Trophoblast cell (in vitro differentiated cells and primary cell): ENCODE data around the gene ARPC2.

ENCODE experiments used
- DNase-seq, 2 donors: peaks; one replicate each; pipeline ENCODE4 v3.0.0-alpha.2; 2016
- H2AFZ ChIP-seq: 2 replicates; pipeline ENCODE4 v1.6.1; 2013; ENCODE audit warnings: low read length, moderate library complexity, mild to moderate bottlenecking; ENCODE audit not compliant: insufficient read depth, poor library complexity
- H2AK5ac ChIP-seq: 2 replicates; pipeline ENCODE4 v1.6.1; 2013; ENCODE audit warnings: mild to moderate bottlenecking, low read length
- H2BK120ac ChIP-seq: 2 replicates; pipeline ENCODE4 v1.6.1; 2013; ENCODE audit warnings: low read length, mild to moderate bottlenecking, moderate library complexity; ENCODE audit not compliant: insufficient read depth, poor library complexity
- H2BK12ac ChIP-seq: 2 replicates; pipeline ENCODE4 v1.6.1; 2013; ENCODE audit warnings: mild to moderate bottlenecking, low read length, moderate library complexity
- H2BK5ac ChIP-seq: 2 replicates; pipeline ENCODE4 v1.6.1; 2013; ENCODE audit warnings: low read length, low read depth, moderate library complexity, mild to moderate bottlenecking; ENCODE audit not compliant: poor library complexity
- H3K14ac ChIP-seq: 2 replicates; pipeline ENCODE4 v1.6.1; 2013; ENCODE audit warnings: mild to moderate bottlenecking, low read length
- H3K18ac ChIP-seq: 2 replicates; pipeline ENCODE4 v1.6.1; 2013; ENCODE audit warnings: mild to moderate bottlenecking, low read length
- H3K23ac ChIP-seq: 2 replicates; pipeline ENCODE4 v1.6.1; 2013; ENCODE audit warnings: low read length
- H3K27ac ChIP-seq: 2 replicates; pipeline ENCODE4 v1.5.1; 2013; ENCODE audit warnings: low read depth, mild to moderate bottlenecking, inconsistent platforms, low read length, moderate library complexity
- H3K27me3 ChIP-seq: 2 replicates; pipeline ENCODE4 v1.6.1; 2013; ENCODE audit warnings: inconsistent platforms, mild to moderate bottlenecking, low read length, moderate library complexity; ENCODE audit not compliant: insufficient read depth
- H3K36me3 ChIP-seq, 2 experiments: 1 replicate in 1 of 2; 2 replicates in 1 of 2; pipeline ENCODE4 v1.6.1; 2013; ENCODE audit warnings: low read length in 2 of 2, mild to moderate bottlenecking in 2 of 2, moderate library complexity in 1 of 2; ENCODE audit not compliant: insufficient read depth in 2 of 2, control insufficient read depth in 1 of 2
- H3K4ac ChIP-seq: 2 replicates; pipeline ENCODE4 v1.6.1; 2013; ENCODE audit warnings: low read depth, mild to moderate bottlenecking, low read length, moderate library complexity
- H3K4me1 ChIP-seq, 2 experiments: 1 replicate in 1 of 2; 2 replicates in 1 of 2; pipeline ENCODE4 v1.6.1; 2013; ENCODE audit warnings: low read length in 2 of 2, mild to moderate bottlenecking in 2 of 2, moderate library complexity in 1 of 2; ENCODE audit not compliant: insufficient read depth in 2 of 2, control insufficient read depth in 1 of 2
- H3K4me2 ChIP-seq: 2 replicates; pipeline ENCODE4 v1.6.1; 2013; ENCODE audit warnings: inconsistent platforms, mild to moderate bottlenecking, low read length, moderate library complexity
- H3K4me3 ChIP-seq: 2 replicates; pipeline ENCODE4 v1.5.1; 2013; ENCODE audit warnings: mild to moderate bottlenecking, low read depth, low read length, inconsistent platforms
- H3K79me1 ChIP-seq: one replicate; pipeline ENCODE4 v1.6.1; 2013; ENCODE audit warnings: low read length
- H3K79me2 ChIP-seq: 2 replicates; pipeline ENCODE4 v1.6.1; 2013; ENCODE audit warnings: low read length, mild to moderate bottlenecking; ENCODE audit not compliant: control insufficient read depth, insufficient read depth, poor library complexity
- H3K9ac ChIP-seq: 2 replicates; pipeline ENCODE4 v1.6.1; 2013; ENCODE audit warnings: mild to moderate bottlenecking, low read length
- H3K9me3 ChIP-seq: 2 replicates; pipeline ENCODE4 v1.6.1; 2013; ENCODE audit warnings: low read depth, mild to moderate bottlenecking, control low read depth, inconsistent platforms, low read length; ENCODE audit not compliant: insufficient read depth
- H4K12ac ChIP-seq: 2 replicates; pipeline ENCODE4 v1.6.1; 2013; ENCODE audit warnings: low read depth, mild to moderate bottlenecking, low read length, moderate library complexity
- H4K8ac ChIP-seq: 2 replicates; pipeline ENCODE4 v1.6.1; 2013; ENCODE audit warnings: low read depth, mild to moderate bottlenecking, low read length, moderate library complexity
- H4K91ac ChIP-seq: one replicate; pipeline ENCODE4 v1.6.1; 2013; ENCODE audit warnings: low read depth, mild to moderate bottlenecking, low read length, moderate library complexity
- WGBS: extraction: QIAGEN DNeasy Blood & Tissue Kit; methylation state at CpG from one replicate; pipeline ENCODE4 v1.1.7; 2013; ENCODE audit warnings: missing lambda C conversion rate; ENCODE audit not compliant: insufficient read length, insufficient coverage; ENCODE audit errors: extremely low coverage; 5-methylcytosine and 5-hydroxymethylcytosine counted together

The ARPC2 gene

GRCh38 chr2:218267259-218267658 is 50.3 kb downstream of the ARPC2 start:
- H2BK5ac ChIP-seq, result no peak overlapping the region
- H4K8ac ChIP-seq, result no peak overlapping the region
- no peak overlapping the region for H3K27ac ChIP-seq
- no peaks in the 10 kb centered on the region for H3K27me3 ChIP-seq
- no peak overlapping the region for H2BK120ac ChIP-seq
- no peak overlapping the region for H3K4ac ChIP-seq
- peaks cover 9% of the 10 kb centered on the region for H3K79me2 ChIP-seq
- no peak overlapping the region for H3K4me2 ChIP-seq
- H3K4me1 ChIP-seq, result peaks cover 5 to 10% of the 10 kb centered on the region in 2 experiments
- H3K18ac ChIP-seq, result no peak overlapping the region
- H2AFZ ChIP-seq, result no peak overlapping the region
- no peak overlapping the region for H4K12ac ChIP-seq
- H4K91ac ChIP-seq, result no peak overlapping the region
- no peaks in the 10 kb centered on the region for H3K9me3 ChIP-seq
- no CpG with 5 or more reads among the region's 6 CpGs for WGBS
- peaks cover 6% of the 10 kb centered on the region for H3K79me1 ChIP-seq
- no peak overlapping the region for H3K9ac ChIP-seq
- no peak overlapping the region for H3K4me3 ChIP-seq
- H3K23ac ChIP-seq, result no peak overlapping the region
- no peak overlapping the region for H2BK12ac ChIP-seq
- DNase-seq, result no peak
- peaks cover 47 to 49% of the 10 kb centered on the region in 2 experiments for H3K36me3 ChIP-seq
- no peak overlapping the region for H3K14ac ChIP-seq
- H2AK5ac ChIP-seq, result no peak overlapping the region

- Histone ChIP-seq H4K8ac (peak within 1 kb of the TSS; percentile 86), H2BK5ac (peak within 1 kb of the TSS; percentile 63), H2BK120ac (peak within 1 kb of the TSS; percentile 34), H3K4me2 (peak within 1 kb of the TSS; percentile 92), H3K23ac (no peak within 1 kb of the TSS), H3K4me3 (peak within 1 kb of the TSS; percentile 90), H4K12ac (peak within 1 kb of the TSS; percentile 54), H3K4me1 (peaks cover 5 to 12% of the 10 kb centered on the region in 2 experiments), H4K91ac (peak within 1 kb of the TSS; percentile 81), H2AK5ac (peak within 1 kb of the TSS; percentile 42), H3K14ac (peak within 1 kb of the TSS; percentile 83), H3K18ac (peak within 1 kb of the TSS; percentile 32), H3K27me3 (no peaks in the 10 kb centered on the region), H3K36me3 (peaks cover 41 to 43% of the 10 kb centered on the region in 2 experiments), H3K79me2 (peaks cover 9% of the 10 kb centered on the region), H3K27ac (peak within 1 kb of the TSS; percentile 46), H3K9me3 (no peaks in the 10 kb centered on the region), H3K9ac (peak within 1 kb of the TSS; percentile 88), H3K79me1 (peaks cover 6% of the 10 kb centered on the region), H2AFZ (peak within 1 kb of the TSS; percentile 69), H3K4ac (peak within 1 kb of the TSS; percentile 71), H2BK12ac (no peak within 1 kb of the TSS)
- WGBS, result no CpG with 5 or more reads among the region's 64 CpGs
- DNase-seq, result peak; percentile 100
These were observed 53.1 kb downstream of the ARPC2 start, which contains the start of the genes AAMP and PNKD for GRCh38 chr2:218269900-218270720. Gene AAMP, minus strand, starts transcription at chr2:218270137. Its CDS starts 51 bp downstream, at chr2:218270086. Gene PNKD, plus strand, starts transcription at chr2:218270519. Its CDS starts 17 bp downstream, at chr2:218270536.

GRCh38 chr2:218270721-218271486 is 53.9 kb downstream of the ARPC2 start:
- Histone ChIP-seq H3K79me1 (peaks cover 6% of the 10 kb centered on the region), H4K8ac (peak overlapping the region; percentile 86), H3K4me2 (peak overlapping the region; percentile 92), H3K4ac (peak overlapping the region; percentile 71), H3K4me3 (peak overlapping the region; percentile 85), H3K27ac (peak overlapping the region; percentile 23), H3K23ac (no peak overlapping the region), H3K9me3 (no peaks in the 10 kb centered on the region), H4K91ac (peak overlapping the region; percentile 81), H3K79me2 (peaks cover 9% of the 10 kb centered on the region), H2AFZ (peak overlapping the region; percentile 69), H3K14ac (peak overlapping the region; percentile 83), H2BK120ac (peak overlapping the region; percentile 34), H4K12ac (peak overlapping the region; percentile 45), H3K36me3 (peaks cover 41 to 43% of the 10 kb centered on the region in 2 experiments), H3K4me1 (peaks cover 5 to 12% of the 10 kb centered on the region in 2 experiments), H3K9ac (peak overlapping the region; percentile 88), H3K27me3 (no peaks in the 10 kb centered on the region), H2AK5ac (no peak overlapping the region), H3K18ac (peak overlapping the region; percentile 32), H2BK5ac (peak overlapping the region; percentile 49), H2BK12ac (no peak overlapping the region)
- peak; percentile 52 to 67 for DNase-seq
- no CpG with 5 or more reads among the region's 23 CpGs for WGBS

GRCh38 chr2:218271487-218271797 is 54.5 kb downstream of the ARPC2 start:
- Histone ChIP-seq H3K27me3 (no peaks in the 10 kb centered on the region), H3K4me1 (peaks cover 5 to 12% of the 10 kb centered on the region in 2 experiments), H2BK5ac (no peak overlapping the region), H3K9ac (no peak overlapping the region), H2AFZ (no peak overlapping the region), H3K27ac (no peak overlapping the region), H3K4me3 (no peak overlapping the region), H3K79me2 (peaks cover 9% of the 10 kb centered on the region), H3K9me3 (no peaks in the 10 kb centered on the region), H3K14ac (no peak overlapping the region), H3K18ac (no peak overlapping the region), H2BK120ac (no peak overlapping the region), H3K36me3 (peaks cover 40 to 43% of the 10 kb centered on the region in 2 experiments), H4K8ac (no peak overlapping the region), H3K23ac (no peak overlapping the region), H2AK5ac (no peak overlapping the region), H3K4ac (peak overlapping the region; percentile 24), H4K91ac (peak overlapping the region; percentile 22), H3K4me2 (peak overlapping the region; percentile 92), H4K12ac (peak overlapping the region; percentile 23), H2BK12ac (no peak overlapping the region), H3K79me1 (peaks cover 6% of the 10 kb centered on the region)
- WGBS, result no CpG with 5 or more reads among the region's 4 CpGs
- DNase-seq, result no peak
